ENCODE results near the gene PM20D1.
A peak's percentile ranks its signal among the peaks of the same experiment; 100 is the strongest.
"Not testable (repeated sequence)": the region's sequence is repeated elsewhere in the genome, so short reads cannot be mapped to it uniquely, and the experiment has no call there.

Gene PM20D1

GRCh38 chr1:205840146-205840923 is 9.6 kb downstream of the PM20D1 start:
- DNase-seq: no peak

GRCh38 chr1:205837382-205837970 is 12.5 kb downstream of the PM20D1 start:
- DNase-seq: no peak

- DNase-seq: no peak
These were observed 15.2 kb downstream of the PM20D1 start for GRCh38 chr1:205834751-205835150.

- DNase-seq: no peak
These were observed 17.6 kb downstream of the PM20D1 start for GRCh38 chr1:205832326-205832751.

- no peak for DNase-seq
These were observed 22.3 kb downstream of the PM20D1 start for GRCh38 chr1:205827623-205828022.

- no peak for DNase-seq
These were observed 22.9 kb downstream of the PM20D1 start for GRCh38 chr1:205826995-205827394.

- DNase-seq: no peak
These were observed 23.7 kb downstream of the PM20D1 start for GRCh38 chr1:205826016-205826806.

- no peak for DNase-seq
These were observed 25.8 kb downstream of the PM20D1 start for GRCh38 chr1:205824180-205824579.

- not testable (repeated sequence) for DNase-seq
These were observed 26.7 kb downstream of the PM20D1 start for GRCh38 chr1:205823260-205823659.

GRCh38 chr1:205822397-205822796 is 27.5 kb downstream of the PM20D1 start:
- no peak for DNase-seq

- no peak for DNase-seq
These were observed 31.9 kb downstream of the PM20D1 start for GRCh38 chr1:205817988-205818387.

GRCh38 chr1:205817364-205817763 is 32.6 kb downstream of the PM20D1 start:
- DNase-seq: no peak

- no peak for DNase-seq
These were observed 36.2 kb downstream of the PM20D1 start for GRCh38 chr1:205813755-205814058.

- peak; percentile 76 for DNase-seq
These were observed 36.8 kb downstream of the PM20D1 start, which contains the start of gene SLC41A1 for GRCh38 chr1:205812878-205813754. Gene SLC41A1 (minus strand): TSS chr1:205813198. CDS start chr1:205810441, 2,757 bp downstream.

GRCh38 chr1:205812271-205812877 is 37.6 kb downstream of the PM20D1 start:
- DNase-seq: no peak

- no peak for DNase-seq
These were observed 38.3 kb downstream of the PM20D1 start for GRCh38 chr1:205811660-205812059.

GRCh38 chr1:205810448-205811157 is 39.3 kb downstream of the PM20D1 start:
- no peak for DNase-seq

GRCh38 chr1:205809942-205810345 is 40.0 kb downstream of the PM20D1 start:
- no peak for DNase-seq

GRCh38 chr1:205809469-205809868 is 40.5 kb downstream of the PM20D1 start:
- DNase-seq: no peak

GRCh38 chr1:205805082-205805711 is 44.7 kb downstream of the PM20D1 start:
- DNase-seq: no peak

- DNase-seq: no peak
These were observed 45.3 kb downstream of the PM20D1 start for GRCh38 chr1:205804605-205805004.
